Cardiac septum (tissue), 1 donor: ENCODE measurements around the gene NPAS1. TPM values are rescaled to one million over a fixed set of nuclear protein-coding genes. Genes with fewer than 3 reads are reported as not detected.

Experiments
- DNase-seq: peaks from one replicate; pipeline ENCODE4 v3.0.0-alpha.2; 2020; ENCODE audit warnings: low spot score
- intact Hi-C: fragments of 100-400 bp; cut with DNase I; formaldehyde crosslinking; loops from one replicate; pipeline ENCODE4 v1.14.0; 2022
- total RNA-seq: library from RNA; stranded (reverse); fragmentation: NEBNext Ultra II Directional; extraction: Animal tissue kit (Norgen Biotek cat#: 25700); gene quantifications from one replicate; pipeline ENCODE4 v1.2.1, GENCODE V29; 2021
- donor health status: DM: no; HTN: no; CAD: no.

NPAS1 gene
- total RNA-seq, 1 donor from 2014 or later, result 0.54 TPM

DNA sequence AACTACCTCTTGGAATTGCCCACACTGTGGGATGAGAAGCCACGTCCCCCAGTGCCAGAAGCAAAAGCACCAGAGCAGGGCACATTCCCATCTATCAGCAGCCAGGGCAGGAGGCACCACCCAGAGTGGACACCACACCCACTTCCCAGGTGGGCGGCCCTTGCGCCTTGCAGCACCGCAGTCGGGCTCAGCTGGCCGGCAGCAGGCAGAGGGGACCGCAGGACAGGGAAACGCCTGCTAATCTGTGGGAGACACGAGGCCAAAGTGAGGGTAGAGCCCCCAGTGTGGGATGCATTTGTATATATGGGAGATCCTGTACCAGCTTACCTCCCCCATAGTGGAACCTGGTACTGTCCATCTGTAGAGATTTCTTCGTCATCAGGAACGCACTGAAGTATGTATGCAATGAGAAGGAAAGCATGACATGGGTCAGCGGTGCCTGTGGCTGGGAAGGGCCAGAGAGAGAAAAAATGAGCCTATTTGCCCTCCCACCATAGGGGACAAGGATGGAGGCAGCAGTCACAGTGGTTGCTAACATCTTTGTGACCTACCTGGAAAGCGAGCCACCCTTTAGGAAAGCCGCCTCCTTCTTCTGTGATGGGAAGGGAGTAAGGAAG is 30.9 kb upstream of the NPAS1 start:
- intact Hi-C loops, result loop anchor here (5.0 kb wide), 1 partner anchor 61 kb away; no protein-coding TSS in a partner anchor
- no peak for DNase-seq

DNA sequence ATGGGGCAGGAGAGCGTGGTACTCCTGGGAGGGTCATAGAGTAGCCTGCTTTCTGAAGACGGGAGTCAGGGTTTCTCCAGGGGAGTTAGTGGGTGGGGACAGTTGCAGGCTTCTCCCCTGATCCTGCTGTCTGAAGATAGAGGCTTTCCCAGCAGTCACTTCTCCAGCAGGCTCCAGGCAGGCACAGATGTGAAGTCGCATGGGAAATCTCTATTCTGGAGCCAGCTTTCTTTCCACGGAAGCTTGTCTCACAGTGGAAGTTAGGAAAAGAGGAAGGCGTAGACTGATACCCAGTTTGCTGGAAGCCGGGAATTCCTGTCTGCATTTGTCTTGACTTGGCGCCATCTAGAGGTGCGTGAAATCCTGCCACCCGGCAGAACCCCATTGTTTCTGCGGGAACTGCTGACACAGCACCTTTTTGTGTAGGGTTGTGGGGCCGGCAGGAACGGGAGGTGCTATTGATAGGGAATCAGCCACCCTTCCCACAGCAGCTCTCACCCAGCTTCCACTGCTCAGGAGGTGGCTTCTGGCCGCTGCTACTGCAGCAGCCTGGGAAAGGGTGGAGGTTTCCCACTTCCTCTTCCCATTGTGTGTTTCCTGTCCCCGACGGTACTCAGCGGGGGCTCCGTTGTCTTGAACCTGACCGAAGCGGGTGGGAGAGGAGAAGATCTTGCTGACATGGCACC is 28.5 kb upstream of the NPAS1 start:
- intact Hi-C loops, result loop anchor here (2.0 to 5.0 kb wide), 2 partner anchors 134 to 244 kb away; partner anchors contain the start of genes FKRP and STRN4

DNA sequence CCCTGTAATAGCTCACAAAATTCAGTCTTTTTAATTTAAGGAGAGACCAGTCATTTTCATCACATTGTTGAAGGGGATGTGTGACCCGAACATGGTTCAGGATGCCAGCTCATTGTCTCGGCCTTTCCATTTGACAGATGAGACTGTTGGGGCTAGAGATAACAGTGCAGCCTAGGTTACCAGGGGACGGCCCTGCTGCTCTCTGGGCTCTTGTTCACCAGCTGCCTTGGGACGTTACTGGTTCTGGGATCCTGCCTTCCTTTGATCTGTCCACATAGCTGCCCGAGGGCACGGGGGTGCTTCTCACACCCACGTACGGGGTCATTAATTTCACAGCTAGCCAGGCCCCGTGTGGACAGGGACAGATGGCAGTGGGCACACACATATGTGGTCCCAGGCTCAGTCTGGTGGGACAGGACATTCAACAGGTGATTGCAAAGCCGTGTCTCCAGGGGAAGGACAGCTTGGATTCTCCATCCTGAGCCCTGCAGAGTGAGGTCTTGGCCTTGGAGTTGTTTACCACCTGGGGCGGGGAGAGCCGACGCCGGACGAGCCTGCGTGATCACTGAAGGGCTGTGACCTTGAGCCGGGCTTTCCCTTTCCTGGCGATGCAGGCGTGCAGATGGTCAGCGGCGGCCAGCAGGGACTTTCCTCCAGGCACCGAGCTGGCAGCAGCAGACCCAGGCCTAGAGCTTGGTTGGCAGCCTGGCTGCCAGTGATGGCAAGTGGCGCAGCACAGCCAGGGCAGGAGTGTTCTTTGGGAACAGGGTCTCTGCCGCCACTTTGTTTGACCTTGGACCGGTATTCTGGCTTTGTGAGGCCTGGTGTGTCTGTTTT is 26.7 kb upstream of the NPAS1 start:
- no peak for DNase-seq
- intact Hi-C loops, result loop anchor here (5.0 kb wide), 1 partner anchor 246 kb away; the partner anchor contains the start of genes FKRP and STRN4

More for the DNA sequence above, 28.5 kb upstream of the NPAS1 start:
- DNase-seq, result peak; percentile 90

DNA sequence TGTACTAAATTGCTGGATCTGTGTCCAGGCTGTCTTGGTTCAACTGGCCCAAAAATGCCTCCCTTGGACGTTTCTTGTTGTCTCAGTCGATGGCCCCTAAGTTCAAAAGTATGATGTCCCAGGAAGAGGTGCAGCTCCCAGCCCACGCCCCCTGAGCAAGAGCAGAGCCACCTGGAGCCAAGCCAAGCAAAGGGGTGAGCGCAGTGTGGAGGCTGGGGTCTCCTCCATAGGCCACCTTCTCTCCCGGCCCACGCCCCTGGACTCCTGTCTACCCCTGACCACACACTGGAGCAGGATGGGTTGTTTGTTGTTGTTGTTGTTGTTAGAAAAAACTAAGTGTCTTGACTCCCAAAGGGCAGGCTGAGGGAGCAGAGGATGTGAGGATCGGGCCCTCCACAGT is 26.0 kb upstream of the NPAS1 start:
- DNase-seq, result no peak
- intact Hi-C loops, result loop anchor here (5.0 kb wide), 1 partner anchor 246 kb away; the partner anchor contains the start of genes FKRP and STRN4

DNA sequence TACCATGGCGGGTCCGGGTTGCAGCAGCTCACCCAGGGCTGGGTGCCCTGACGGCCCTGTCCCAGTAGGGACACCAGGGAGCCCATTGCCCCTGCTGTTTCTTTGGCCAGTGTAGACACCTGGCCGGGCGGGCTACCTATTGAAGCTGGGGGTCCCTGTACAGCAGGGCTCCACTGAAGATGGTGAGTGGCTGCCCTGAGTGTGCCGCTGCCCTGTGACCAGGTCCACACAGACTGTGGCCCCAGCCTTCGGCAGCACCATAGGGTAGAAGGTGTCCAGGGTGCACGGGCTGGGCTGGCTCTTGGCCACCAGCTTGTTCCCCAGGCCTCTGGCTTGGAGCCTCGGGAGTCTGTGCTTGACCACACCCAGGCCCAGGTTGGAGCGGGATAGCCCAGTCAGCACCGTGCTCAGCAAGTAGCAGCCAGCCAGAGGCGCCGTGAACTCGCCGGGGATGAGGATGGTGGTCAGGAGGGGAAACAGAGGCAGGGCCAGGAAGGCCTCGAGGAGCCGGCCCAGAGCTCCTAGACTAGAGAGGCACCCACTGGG is 25.4 kb upstream of the NPAS1 start:
- DNase-seq, result no peak
- intact Hi-C loops, result loop anchor here (5.0 kb wide), 1 partner anchor 247 kb away; the partner anchor contains the start of genes FKRP and STRN4

DNA sequence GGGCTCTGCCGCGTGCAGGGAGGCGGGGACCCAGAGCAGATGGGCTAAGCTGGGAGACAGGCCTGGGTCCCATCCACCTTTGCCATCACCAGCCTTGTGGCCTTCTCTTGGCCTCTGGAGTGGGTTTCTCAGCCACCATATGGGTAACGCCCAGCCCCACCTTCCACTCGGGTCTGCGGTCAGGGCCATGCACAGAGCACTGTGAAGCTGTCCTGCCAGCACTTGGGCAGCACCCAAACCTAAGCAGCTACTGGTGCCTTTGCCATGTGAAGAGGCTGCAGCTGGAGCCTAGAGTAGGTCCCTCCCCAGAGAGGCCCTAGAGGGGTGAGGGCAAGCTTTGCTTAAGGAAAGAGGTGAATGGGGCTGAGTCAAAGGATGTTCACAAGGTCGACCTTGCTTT is 24.1 kb upstream of the NPAS1 start:
- no peak for DNase-seq
- intact Hi-C loops, result no loop called here

DNA sequence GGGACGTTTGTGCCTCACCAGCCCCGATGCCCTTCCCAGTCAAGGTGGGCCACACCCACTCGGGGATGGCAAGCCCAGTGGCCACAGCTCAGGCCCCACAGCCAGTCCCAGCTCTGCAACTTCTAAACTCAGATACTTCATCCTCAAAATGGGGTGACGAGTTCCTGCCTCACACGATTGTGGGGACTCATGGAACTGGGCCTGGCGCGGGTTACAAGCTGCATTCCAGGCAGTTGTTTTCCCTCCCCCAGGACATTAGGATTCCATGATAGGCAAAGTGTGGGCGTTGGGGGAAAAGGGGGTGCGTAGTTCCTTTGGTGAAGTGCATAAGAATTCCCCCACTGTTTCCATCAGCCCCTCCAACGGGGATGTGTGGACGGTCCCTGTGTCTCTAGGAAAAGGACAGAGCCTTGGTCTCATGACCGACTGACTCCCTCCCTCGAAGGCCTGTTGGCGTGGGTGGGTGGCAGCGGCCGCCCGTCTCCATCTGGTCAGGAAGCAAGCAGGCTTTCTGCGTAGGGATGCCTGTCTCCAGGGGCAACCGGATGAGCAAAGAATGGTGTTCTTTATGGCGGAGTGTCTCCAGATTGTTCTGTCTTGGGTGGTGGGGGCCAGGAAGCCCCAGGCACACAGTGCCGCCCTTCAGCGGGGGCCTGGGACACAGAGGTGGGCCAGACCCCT is 21.1 kb upstream of the NPAS1 start:
- DNase-seq, result no peak
- intact Hi-C loops, result no loop called here

DNA sequence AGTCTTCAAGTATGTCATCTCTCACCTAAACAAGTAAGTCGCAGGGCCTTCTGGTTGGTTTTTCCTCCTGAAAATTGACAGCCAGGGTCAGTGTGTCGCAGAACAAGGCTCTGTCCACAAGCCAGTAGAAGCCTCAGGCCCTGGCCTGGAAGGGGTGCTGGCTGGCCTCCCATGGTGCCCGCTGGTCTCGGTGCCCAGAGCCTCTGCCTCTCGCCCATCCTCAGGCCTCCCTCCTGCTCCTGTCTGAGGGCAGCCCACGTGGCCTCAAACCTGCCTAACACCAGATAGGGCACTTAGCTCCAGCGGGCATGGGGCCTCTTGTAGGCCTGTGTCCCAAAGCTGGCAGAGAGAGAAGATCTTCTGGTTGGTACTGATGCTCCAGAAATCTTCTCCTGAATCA is 20.3 kb upstream of the NPAS1 start:
- intact Hi-C loops, result no loop called here

DNA sequence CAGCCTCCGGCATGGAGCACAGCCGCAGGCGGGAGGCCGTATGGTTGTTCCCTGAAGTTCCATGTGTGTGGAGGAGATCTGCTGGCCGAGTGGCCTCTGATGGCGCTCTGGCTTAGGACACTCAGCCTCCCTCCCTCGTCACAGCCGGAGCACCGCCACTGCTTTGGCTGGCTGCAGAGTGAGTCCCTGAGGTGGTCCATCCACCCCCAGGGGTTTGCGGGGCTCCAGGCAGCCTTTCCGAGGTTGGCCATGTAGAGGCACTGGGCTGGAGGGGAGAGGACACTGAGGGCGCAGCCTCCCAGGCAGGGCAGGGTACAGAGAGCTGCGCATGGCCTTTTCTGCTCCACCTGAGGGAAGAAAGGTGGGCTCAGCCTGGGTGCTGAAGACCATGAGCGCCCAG is 19.8 kb upstream of the NPAS1 start:
- no peak for DNase-seq

More for the DNA sequence above, 20.3 kb upstream of the NPAS1 start:
- no peak for DNase-seq

DNA sequence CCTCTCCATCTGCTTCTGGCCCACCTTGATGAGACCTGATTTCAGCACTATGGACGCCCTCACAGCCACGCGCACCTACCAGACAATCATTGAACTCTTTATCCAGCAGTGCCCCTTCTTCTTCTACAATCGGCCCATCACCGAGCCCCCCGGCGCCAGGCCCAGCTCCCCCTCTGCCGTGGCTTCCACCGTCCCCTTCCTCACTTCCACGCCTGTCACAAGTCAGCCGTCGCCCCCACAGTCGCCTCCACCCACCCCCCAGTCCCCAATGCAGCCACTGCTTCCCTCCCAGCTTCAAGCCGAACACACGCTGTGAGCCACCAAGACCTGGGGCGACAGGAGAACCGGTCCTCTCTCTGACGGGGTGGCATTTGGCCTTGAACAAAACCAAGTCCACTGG is 19.3 kb upstream of the NPAS1 start:
- intact Hi-C loops, result no loop called here
- DNase-seq, result no peak

More for the DNA sequence above, 19.8 kb upstream of the NPAS1 start:
- intact Hi-C loops, result no loop called here

DNA sequence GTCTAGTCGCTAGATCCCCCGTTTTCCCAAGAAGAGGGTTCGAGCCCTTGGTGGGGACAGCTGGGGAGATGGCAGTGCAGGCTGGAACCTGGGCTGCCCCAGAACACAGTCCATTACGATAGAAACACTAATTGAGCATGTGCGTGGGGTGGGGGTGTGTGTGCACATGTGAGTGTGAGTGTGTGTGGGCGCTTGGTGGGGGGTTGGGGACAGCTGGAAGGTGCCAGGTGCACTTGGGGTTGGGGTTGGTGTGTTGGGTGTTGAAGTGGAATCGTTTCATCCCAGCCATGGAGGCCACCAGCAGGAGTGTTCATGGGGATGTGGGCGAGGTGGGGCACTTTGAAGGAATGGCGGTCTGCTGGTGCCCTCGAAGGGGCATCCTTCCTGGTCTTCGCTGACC is 18.1 kb upstream of the NPAS1 start:
- intact Hi-C loops, result no loop called here
- DNase-seq, result no peak

DNA sequence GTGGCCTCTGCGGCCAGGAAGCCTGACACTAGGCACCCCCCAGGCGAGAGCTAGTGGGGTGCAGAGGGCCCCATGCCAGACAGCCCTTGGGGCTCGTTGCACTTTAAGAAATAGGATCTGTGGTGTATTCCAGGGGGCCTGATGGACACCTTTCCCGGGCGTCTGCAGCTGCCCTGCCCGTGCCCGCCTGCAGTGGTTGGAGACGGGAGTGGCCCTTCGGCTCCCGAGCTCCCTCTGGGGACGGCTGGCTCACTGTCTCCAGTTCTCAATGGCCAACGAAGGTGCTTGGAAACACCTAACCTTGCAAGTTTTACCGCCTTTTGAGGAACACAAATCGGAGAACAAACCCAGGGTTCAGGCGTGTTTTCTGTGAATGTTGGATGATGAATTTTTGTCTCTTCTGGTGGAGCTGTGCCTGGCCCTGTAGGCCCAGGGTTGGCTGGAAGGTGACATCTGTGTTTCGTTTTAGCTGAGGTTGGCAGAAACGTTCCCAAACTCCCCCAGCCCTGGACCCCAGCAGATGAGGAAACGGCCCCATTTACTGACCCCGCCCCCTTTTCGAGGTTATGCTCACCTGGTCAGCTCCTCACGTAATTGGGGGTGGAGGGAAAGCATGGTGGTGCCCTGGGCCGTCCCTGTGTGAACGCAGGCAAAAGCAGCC is 17.4 kb upstream of the NPAS1 start:
- no peak for DNase-seq
- intact Hi-C loops, result no loop called here

DNA sequence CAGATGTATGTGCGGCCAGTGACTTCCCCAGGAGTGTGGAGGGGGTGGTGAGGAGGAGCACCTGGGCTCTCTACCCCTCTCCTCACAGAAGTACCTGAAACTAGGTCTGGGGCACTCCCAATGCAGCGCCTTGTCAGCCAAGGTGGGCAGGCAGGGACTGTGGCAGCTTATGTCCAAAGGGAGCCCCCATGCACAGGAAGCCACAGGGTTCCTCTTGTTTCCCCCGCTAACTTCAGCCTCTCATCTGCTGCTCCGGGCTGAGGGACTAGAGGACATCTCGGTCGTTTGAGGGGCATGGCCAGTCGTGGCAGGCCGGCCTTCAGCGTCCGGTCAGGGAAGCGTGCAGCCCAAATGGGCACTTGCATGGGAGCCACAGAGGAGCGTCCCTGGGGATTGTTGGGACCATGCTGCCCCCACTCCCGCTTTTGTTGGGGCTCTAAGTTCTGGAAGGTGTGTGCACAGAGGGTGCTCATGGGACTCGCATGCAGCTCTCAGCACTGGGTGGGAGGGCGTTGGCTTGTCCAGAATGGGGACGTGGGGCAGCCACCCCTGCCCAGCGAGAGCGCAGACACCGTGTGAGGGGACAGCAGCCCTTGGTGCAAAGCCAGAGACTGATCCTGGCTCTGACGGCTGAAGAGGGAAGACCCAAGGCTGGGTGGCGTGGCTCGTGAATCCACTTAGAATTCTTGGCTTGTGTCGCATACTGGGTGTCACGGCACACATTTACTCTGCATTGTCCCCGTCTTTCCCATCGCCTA is 16.6 kb upstream of the NPAS1 start:
- intact Hi-C loops, result no loop called here
- DNase-seq, result no peak

DNA sequence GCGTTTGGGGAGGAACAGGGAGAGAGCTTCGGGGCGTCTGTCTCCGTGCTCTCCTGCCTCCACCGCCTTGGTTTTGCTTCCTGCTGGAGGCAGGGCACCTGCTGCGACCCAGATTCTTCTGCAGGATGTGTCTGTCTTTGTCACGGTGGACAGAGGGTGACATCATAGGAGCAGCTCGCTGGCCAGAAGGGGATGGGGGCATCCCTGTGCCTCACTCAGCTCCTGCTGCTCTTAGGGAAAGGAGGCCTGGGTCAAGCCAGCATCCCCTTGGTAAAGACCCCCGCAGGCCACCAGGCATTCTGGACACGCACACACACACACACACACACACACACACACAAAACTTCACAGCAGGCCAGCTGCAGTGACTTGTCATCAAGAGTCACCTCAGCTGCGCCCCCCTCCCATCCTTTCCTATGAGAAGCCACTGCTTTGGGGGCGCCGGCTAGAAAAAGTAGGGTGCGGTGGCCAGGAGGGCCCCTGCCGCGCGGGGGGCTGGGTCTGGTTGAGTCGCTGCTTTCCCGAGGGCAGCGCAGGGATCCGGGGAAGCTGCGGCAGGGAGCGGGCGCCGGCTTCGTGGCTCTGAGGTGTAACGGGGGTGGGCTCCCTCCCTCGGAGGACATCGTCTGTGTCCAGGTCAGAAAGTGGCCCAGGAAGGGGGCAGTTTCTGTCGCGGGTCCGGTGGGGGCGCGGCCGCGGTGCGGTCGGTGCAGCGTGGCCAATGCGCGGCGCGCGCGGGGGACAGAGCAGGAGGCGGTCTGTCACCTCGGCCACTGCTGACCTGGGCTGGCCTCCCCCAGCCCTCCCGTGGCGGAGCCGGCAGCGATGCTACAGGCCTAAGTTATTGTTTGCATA is 15.8 kb upstream of the NPAS1 start:
- no peak for DNase-seq
- intact Hi-C loops, result no loop called here

DNA sequence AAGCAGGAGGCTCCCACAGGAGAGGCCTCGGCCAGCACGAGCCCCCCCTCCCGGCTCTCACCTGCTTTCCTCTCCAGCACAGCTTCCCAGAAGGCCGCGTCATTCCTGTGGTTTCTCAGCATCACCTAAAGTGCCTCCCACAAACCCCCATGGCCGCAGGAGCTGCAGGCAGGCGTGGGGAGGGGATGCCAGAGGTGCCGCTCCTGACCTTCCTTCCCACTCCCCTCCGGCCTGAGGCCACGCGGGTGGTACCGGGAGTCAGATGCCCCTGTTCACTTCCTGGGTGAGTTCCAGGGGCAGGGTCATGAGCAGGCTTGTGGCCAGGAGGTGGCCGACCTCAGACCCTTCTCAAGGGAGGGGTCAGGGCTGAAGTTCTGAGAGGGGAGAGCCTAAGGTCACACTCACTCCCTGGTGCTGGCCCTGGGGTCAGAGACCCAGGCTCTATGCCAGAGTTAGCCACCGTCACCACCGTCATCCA is 14.4 kb upstream of the NPAS1 start:
- intact Hi-C loops, result no loop called here
- no peak for DNase-seq

DNA sequence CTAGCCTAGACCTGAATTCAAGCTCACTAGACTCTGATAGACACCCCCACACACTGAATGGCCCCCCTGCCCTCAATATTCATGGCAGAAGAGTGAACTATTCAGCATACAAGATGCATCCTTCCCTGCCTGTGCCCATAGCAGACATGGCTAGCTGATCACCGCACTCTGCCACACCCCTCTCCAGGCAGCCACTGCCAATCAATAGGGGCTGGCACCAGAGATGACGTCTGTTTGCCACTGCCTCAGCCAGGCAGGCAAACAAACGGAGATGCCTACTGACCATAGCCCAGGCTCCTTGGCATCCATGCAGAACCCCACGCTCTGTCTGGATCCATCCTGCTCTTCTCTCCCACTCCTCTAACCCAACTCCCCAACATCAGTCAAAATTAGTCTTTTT is 13.8 kb upstream of the NPAS1 start:
- intact Hi-C loops, result no loop called here
- DNase-seq, result no peak

DNA sequence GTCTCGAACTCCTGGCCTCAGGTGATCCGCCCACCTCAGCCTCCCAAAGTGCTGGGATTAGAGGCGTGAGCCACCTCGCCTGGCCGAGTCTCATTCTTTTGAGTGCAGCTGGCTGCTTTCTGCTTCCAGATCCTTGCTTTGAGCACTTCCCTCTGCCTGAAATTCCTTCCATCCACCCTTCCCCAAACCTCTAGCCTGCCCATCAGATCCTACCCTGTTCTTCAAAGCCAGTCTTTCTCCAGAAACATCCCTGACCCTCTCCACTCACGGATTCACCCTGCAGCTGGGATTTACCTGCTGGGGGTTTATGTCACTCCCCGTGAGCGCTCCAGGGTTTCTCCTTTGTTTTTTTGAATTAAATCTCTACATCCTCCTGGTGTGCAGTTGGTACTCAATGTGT is 13.1 kb upstream of the NPAS1 start:
- intact Hi-C loops, result no loop called here
- no peak for DNase-seq
